Body of pancreas (tissue), 4 donors: ENCODE measurements around the gene CD46. TPM values are rescaled to one million over a fixed set of nuclear protein-coding genes. Genes with fewer than 3 reads are reported as not detected.
A peak's percentile ranks its signal among the peaks of the same experiment; 100 is the strongest.

Source experiments
- ATAC-seq: fragments of 150-250 bp; one replicate; pipeline ENCODE4 v1.9.1; 2016
- DNase-seq, 4 donors: peaks; one replicate each; pipeline ENCODE4 v3.0.0-alpha.2; 2019
- H3K27ac ChIP-seq, 4 donors: fragments of 200-600 bp; sonication (generic); 1 replicate in 3 of 4; 2 replicates in 1 of 4; pipeline versions ENCODE4 v1.5.1 to v1.6.1; 2016 to 2019; ENCODE audit warnings: mild to moderate bottlenecking in 1 of 4, mixed read lengths in 1 of 4, moderate library complexity in 1 of 4
- H3K27me3 ChIP-seq, 2 donors: fragments of 200-600 bp; sonication (generic); one replicate each; pipeline ENCODE4 v1.6.0; 2016; ENCODE audit warnings: mild to moderate bottlenecking in 1 of 2
- H3K36me3 ChIP-seq, 2 donors: fragments of 200-600 bp; sonication (generic); replicated peaks in 1 of 2; 2 replicates each; pipeline ENCODE4 v1.5.1; 2016; ENCODE audit warnings: low read depth in 2 of 2; ENCODE audit not compliant: insufficient read depth in 1 of 2
- H3K4me1 ChIP-seq: fragments of 200-600 bp; sonication (generic); one replicate; pipeline ENCODE4 v1.6.0; 2016
- H3K4me3 ChIP-seq, 2 donors: fragments of 200-600 bp; sonication (generic); 1 replicate in 1 of 2; 2 replicates in 1 of 2; pipeline ENCODE4 v1.5.1; 2016 to 2019
- H3K9me3 ChIP-seq, 3 donors: fragments of 200-600 bp; sonication (generic); 1 replicate in 2 of 3; 2 replicates in 1 of 3; pipeline ENCODE4 v1.5.1; 2016
- POLR2A ChIP-seq, 3 donors: fragments of 450-650 bp; IDR thresholded peaks; one replicate each; pipeline ENCODE4 v1.6.1; 2016; ENCODE audit warnings: antibody characterized with exemption in 3 of 3, mild to moderate bottlenecking in 2 of 3
- WGBS, 2 donors: methylation state at CpG; one replicate each; pipeline ENCODE4 v1.1.5; 2017; 5-methylcytosine and 5-hydroxymethylcytosine counted together
- intact Hi-C: fragments of 100-400 bp; cut with DNase I; formaldehyde crosslinking; loops from one replicate; pipeline ENCODE4 v1.15.1; 2023
- total RNA-seq, 2 donors: library from RNA; depleted of rRNA; stranded (reverse); fragments of >200 nt; gene quantifications; one replicate each; pipeline ENCODE4 v1.1.0, GENCODE V29; 2016
- TF ChIP-seq, protein P1 (sequence below), 7 experiments: fragments of 450-650 bp in 4 of 7; fragments of 200-600 bp in 3 of 7; sonication (generic) in 3 of 7; IDR thresholded peaks; one replicate each; pipeline ENCODE4 v1.5.1; 2016 to 2019; ENCODE audit warnings: antibody characterized with exemption in 7 of 7

The CD46 gene
- total RNA-seq, 2 donors from 2014 or later: 162 to 175 TPM

DNA sequence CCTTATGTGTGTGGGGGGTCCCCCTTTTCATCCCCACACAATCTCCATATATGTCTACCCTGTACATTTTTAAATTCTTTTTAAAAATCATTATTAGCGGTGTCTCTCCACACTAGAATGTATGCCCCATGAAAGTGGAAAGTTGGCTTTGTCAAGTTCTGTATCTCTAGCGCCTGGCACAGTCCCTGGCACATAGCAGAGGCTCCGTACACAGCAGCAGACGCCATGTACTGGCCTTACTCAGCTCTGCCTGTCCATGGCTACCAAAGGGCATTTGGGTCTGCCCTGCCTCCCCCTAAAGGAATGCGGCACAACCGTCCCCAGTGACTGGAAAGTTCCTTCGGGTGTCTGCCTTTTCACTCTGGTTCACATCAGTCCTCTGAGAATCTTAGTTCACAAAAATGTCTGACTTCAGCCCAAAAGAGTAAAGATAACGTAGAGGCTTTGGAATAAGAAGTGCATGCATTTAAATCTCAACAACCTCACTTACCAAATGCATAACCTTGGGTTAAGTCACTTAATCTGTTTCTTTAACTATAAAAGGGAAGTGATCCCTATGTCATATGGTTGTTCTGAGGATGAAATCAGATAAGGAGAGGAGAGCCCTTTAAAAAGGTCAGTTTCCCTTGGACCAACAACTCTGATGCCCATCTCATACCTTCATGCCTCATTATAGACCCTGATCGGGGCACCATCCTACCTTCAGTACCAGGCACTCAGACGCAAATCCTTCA lies 61.1 kb downstream of the CD46 start:
- 60 to 66% methylated on average over 10 of the region's 10 CpGs for WGBS, 2 donors
- Histone ChIP-seq H3K27ac (peak overlapping the region; percentile 59 to 75 (median 67)), H3K4me1 (peaks cover 93% of the 10 kb centered on the region), H3K27me3 (no peaks in the 10 kb centered on the region), H3K9me3 (no peaks in the 10 kb centered on the region), H3K36me3 (peaks cover 0 to 48% of the 10 kb centered on the region in 2 donors), H3K4me3 (no peak overlapping the region)
- DNase-seq (no peak), ATAC-seq (no peak)
- no peak for TF ChIP-seq POLR2A (IDR thresholded peaks at IDR 0.05)
- TF ChIP-seq, protein P1, sequence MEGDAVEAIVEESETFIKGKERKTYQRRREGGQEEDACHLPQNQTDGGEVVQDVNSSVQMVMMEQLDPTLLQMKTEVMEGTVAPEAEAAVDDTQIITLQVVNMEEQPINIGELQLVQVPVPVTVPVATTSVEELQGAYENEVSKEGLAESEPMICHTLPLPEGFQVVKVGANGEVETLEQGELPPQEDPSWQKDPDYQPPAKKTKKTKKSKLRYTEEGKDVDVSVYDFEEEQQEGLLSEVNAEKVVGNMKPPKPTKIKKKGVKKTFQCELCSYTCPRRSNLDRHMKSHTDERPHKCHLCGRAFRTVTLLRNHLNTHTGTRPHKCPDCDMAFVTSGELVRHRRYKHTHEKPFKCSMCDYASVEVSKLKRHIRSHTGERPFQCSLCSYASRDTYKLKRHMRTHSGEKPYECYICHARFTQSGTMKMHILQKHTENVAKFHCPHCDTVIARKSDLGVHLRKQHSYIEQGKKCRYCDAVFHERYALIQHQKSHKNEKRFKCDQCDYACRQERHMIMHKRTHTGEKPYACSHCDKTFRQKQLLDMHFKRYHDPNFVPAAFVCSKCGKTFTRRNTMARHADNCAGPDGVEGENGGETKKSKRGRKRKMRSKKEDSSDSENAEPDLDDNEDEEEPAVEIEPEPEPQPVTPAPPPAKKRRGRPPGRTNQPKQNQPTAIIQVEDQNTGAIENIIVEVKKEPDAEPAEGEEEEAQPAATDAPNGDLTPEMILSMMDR (IDR thresholded peaks at IDR 0.05): no peak
- intact Hi-C loops: no loop called here

DNA sequence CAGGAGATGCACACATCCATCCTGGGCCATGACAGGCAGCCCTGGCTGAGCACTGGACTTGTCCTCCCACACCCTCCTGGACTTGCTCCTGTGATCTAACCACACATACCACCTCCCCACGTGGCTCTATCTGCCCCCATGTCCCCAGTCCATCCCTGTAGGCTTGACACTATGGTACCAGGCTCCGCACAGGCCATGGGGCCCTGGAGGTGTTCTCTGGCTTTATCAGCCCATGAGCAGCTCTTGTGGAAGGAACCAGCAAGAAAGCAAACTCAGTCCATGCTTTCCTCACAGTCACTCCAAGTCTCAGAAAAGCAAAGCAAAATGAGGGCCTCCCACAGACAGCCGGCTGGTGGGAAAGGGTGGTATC lies 61.6 kb downstream of the CD46 start:
- ATAC-seq (no peak), DNase-seq (no peak)
- peaks cover 0 to 47% of the 10 kb centered on the region in 2 donors for H3K36me3 ChIP-seq
- TF ChIP-seq, protein P1 (IDR thresholded peaks at IDR 0.05): no peak
- no peak for TF ChIP-seq POLR2A (IDR thresholded peaks at IDR 0.05)
- H3K4me3 ChIP-seq: no peak overlapping the region
- no peaks in the 10 kb centered on the region for H3K27me3 ChIP-seq
- intact Hi-C loops: no loop called here
- H3K4me1 ChIP-seq: peaks cover 90% of the 10 kb centered on the region
- H3K9me3 ChIP-seq: no peaks in the 10 kb centered on the region
- peak overlapping the region in 3 of 4 donors; percentile 17 to 69 (median 39) for H3K27ac ChIP-seq
- WGBS, 2 donors: 39 to 58% methylated on average over 2 to 3 of the region's 3 CpGs

DNA sequence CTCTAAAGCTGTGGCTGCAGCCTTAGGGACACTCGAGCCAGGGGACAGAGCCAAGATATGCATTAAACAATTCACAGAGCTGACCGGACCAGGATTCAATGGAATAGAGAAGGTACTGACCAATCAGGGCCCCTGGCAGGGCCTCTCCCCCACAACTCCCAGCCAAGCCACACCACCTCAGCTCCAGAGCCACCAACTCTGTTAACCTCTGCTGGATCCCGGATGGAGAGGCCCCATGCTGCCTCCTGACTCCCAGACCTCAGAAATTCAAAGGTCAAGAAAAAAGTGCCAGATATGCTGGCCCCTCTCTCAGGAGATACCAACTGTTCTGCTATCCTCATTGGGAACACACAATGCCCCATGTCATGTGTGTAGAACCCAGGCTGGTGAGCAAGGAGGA lies 62.1 kb downstream of the CD46 start:
- Histone ChIP-seq H3K27ac (peak overlapping the region in 3 of 4 donors; percentile 17 to 69 (median 39)), H3K4me1 (peaks cover 90% of the 10 kb centered on the region), H3K9me3 (no peaks in the 10 kb centered on the region), H3K4me3 (no peak overlapping the region), H3K36me3 (peaks cover 0 to 46% of the 10 kb centered on the region in 2 donors), H3K27me3 (no peaks in the 10 kb centered on the region)
- TF ChIP-seq, protein P1 (IDR thresholded peaks at IDR 0.05): no peak
- TF ChIP-seq POLR2A (IDR thresholded peaks at IDR 0.05): no peak
- DNase-seq (peak in 1 of 4 donors; percentile 21), ATAC-seq (no peak)
- intact Hi-C loops: no loop called here
- 45 to 54% methylated on average over 3 of the region's 3 CpGs for WGBS, 2 donors

DNA sequence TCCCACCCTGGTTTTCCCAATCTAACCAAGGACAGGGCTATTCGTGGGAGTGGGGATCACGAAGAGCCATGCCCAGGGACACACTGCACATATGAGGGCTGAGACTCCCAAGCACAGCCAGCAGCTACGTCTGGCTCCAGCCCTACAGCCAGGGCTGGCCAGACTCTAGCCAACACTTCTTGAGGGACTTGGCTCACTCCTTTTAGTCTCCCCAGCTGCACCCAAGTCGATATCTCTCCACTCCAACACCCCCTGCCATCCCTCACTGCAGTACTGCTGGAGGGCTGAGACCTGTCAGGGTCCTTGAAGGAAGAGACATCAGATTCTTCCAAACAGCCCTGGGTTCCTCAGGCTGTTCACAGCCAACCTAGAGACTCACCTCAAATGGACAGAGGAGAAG lies 62.6 kb downstream of the CD46 start:
- no peak for ATAC-seq
- WGBS, 2 donors: 19 to 42% methylated on average over 3 to 4 of the region's 4 CpGs
- DNase-seq: no peak
- Histone ChIP-seq H3K4me1 (peaks cover 90% of the 10 kb centered on the region), H3K9me3 (no peaks in the 10 kb centered on the region), H3K27me3 (no peaks in the 10 kb centered on the region), H3K36me3 (peaks cover 0 to 41% of the 10 kb centered on the region in 2 donors), H3K27ac (peak overlapping the region; percentile 4 to 69 (median 28)), H3K4me3 (no peak overlapping the region)
- intact Hi-C loops: no loop called here
- TF ChIP-seq, protein P1 (IDR thresholded peaks at IDR 0.05): no peak
- no peak for TF ChIP-seq POLR2A (IDR thresholded peaks at IDR 0.05)

DNA sequence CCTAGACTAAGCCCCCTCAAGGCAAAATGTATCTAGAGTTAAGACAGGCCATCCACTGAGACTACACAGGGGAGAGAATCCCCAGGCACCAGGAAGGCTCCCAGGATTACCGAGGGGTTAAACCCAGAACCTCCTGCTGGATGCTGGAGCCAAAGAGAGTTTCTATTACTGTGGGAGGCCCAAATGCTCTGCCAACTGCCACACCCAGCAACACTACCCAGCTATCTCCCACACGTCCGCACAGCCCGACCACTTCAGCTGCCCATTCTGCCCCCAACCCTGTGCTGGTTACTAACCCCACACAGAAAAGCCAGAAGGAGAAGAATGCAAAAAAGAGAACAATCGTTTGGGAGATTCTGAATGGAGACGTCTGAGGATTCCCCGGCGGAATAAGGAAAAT lies 63.6 kb downstream of the CD46 start:
- ATAC-seq (no peak), DNase-seq (no peak)
- peaks cover 0 to 36% of the 10 kb centered on the region in 2 donors for H3K36me3 ChIP-seq
- no peak overlapping the region for H3K4me3 ChIP-seq
- peaks cover 90% of the 10 kb centered on the region for H3K4me1 ChIP-seq
- peak overlapping the region in 2 of 4 donors; percentile 44 to 46 for H3K27ac ChIP-seq
- H3K27me3 ChIP-seq: no peaks in the 10 kb centered on the region
- intact Hi-C loops: no loop called here
- 60 to 79% methylated on average over 8 of the region's 8 CpGs for WGBS, 2 donors
- TF ChIP-seq, protein P1 (IDR thresholded peaks at IDR 0.05): no peak
- TF ChIP-seq POLR2A (IDR thresholded peaks at IDR 0.05): no peak
- no peaks in the 10 kb centered on the region for H3K9me3 ChIP-seq
